Vagina (tissue), 2 donors: ENCODE data around the gene ZPBP2.

Experiments
- POLR2A ChIP-seq, 2 donors: fragments of 450-650 bp; IDR thresholded peaks; one replicate each; pipeline ENCODE4 v1.6.1; 2017; ENCODE audit warnings: antibody characterized with exemption in 2 of 2, mild to moderate bottlenecking in 2 of 2, moderate library complexity in 2 of 2
- TF ChIP-seq, protein P1 (sequence below), 3 experiments: fragments of 450-650 bp in 2 of 3; fragments of 200-600 bp in 1 of 3; sonication (generic) in 1 of 3; IDR thresholded peaks; one replicate each; pipeline ENCODE4 v1.5.1; 2017 to 2019; ENCODE audit warnings: antibody characterized with exemption in 3 of 3, mild to moderate bottlenecking in 2 of 3, moderate library complexity in 2 of 3

DNA sequence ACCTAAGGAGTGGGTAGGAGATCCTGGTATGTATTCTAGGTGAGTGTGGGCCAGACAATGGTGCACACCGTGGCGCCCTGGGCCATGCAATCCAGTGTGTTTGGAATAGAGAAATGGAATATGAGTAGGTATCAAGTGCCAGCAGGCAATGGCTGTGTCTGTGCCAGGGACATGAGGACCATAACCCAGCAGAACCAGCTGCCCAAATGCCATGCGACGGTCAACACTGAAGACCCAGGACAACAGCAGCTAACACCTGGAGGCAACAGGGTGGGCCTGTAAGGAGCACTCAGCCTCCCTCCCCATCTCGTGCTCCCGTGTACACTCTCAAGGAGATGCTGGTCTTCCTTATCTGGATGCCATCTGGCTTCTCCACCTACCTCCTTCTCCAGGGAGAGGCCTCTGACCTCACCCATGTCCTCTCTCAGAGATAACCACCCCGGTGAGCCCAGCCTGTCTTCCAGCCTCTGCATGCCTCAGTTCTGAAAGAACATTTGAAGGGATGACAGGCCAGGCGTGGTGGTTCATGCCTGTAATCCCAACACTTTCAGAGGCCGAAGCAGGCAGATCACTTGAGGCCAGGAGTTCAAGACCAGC, 51.2 kb downstream of the ZPBP2 start:
- TF ChIP-seq, protein P1, sequence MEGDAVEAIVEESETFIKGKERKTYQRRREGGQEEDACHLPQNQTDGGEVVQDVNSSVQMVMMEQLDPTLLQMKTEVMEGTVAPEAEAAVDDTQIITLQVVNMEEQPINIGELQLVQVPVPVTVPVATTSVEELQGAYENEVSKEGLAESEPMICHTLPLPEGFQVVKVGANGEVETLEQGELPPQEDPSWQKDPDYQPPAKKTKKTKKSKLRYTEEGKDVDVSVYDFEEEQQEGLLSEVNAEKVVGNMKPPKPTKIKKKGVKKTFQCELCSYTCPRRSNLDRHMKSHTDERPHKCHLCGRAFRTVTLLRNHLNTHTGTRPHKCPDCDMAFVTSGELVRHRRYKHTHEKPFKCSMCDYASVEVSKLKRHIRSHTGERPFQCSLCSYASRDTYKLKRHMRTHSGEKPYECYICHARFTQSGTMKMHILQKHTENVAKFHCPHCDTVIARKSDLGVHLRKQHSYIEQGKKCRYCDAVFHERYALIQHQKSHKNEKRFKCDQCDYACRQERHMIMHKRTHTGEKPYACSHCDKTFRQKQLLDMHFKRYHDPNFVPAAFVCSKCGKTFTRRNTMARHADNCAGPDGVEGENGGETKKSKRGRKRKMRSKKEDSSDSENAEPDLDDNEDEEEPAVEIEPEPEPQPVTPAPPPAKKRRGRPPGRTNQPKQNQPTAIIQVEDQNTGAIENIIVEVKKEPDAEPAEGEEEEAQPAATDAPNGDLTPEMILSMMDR (IDR thresholded peaks at IDR 0.05): no peak
- TF ChIP-seq POLR2A (IDR thresholded peaks at IDR 0.05): no peak
